HAP-1 (cell line): ENCODE data around the gene IFT52.

Experiments used
- DNase-seq, 2 experiments: peaks; one replicate each; pipeline ENCODE4 v3.0.0-alpha.2; 2016 to 2020; ENCODE audit warnings: low spot score in 2 of 2
- H3K27me3 ChIP-seq: fragments of 250-450 bp; sonication (Bioruptor Pico); 2 replicates; pipeline ENCODE4 v1.5.1; 2020; ENCODE audit warnings: low read depth, mild to moderate bottlenecking, moderate library complexity
- H3K36me3 ChIP-seq: fragments of 250-450 bp; sonication (Bioruptor Pico); replicated peaks from 2 replicates; pipeline ENCODE4 v1.5.1; 2020; ENCODE audit warnings: mild to moderate bottlenecking
- H3K4me1 ChIP-seq: fragments of 250-450 bp; sonication (Bioruptor Pico); 2 replicates; pipeline ENCODE4 v1.5.1; 2020; ENCODE audit warnings: mild to moderate bottlenecking
- H3K4me3 ChIP-seq: fragments of 250-450 bp; sonication (Bioruptor Pico); 2 replicates; pipeline ENCODE4 v1.5.1; 2020; ENCODE audit warnings: mild to moderate bottlenecking, moderate library complexity
- H3K9me3 ChIP-seq: fragments of 250-450 bp; sonication (Bioruptor Pico); 2 replicates; pipeline ENCODE4 v1.5.1; 2020; ENCODE audit warnings: mild to moderate bottlenecking, moderate library complexity
- in situ Hi-C: fragments of 300-500 bp; cut with MboI; formaldehyde crosslinking; loops from 3 replicates; pipeline ENCODE4 v1.14.3; 2020; ENCODE audit warnings: low sequenced_read_pairs, inconsistent platforms, mixed read lengths

Gene IFT52

DNA sequence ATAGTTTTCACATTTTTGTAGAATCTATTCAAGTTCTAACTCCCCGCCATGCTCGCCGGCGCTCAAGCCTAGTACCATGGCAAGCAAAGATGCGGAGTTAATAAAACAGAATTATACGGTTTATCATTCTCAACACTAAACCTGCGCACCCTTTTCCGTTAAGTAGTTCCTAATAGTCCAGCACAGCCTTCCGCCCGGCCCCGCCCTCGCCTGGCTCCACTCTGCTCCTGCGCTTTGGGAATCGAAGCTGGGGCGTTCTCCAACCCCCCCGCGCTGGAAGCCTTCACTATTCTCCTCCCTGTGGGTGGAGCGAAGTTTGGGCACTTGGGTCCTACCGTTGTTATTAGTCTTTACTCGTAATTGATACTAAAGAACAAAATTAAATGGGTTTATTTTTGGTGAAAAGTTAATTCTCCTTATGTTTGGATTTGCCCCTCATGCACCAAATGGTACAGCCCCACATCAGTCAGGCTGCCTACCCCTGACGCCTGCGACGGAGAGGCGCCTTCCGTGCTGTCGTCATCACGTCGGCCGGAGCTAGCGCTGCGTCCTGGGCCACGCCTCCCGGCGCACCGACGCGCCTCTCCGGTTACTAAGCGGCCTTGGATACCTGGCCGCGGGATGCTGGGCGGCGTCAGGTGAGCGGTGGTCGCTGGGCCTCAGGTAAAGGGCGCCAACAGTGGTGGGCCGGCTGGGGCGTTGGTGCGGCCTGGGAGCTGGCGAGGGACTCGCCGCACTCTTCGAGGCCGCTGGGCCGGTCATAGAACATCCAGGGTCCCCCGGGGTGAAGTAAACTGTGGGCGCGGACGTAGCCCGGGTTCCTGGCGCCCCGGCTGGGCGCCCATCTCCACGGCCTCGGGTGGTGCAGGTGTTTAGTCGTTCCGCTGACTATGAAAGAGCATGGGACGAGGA, at the start of gene IFT52:
Gene IFT52, plus strand, starts transcription at position 546 of the 912 bp plus-strand sequence. CDS start 3,762 bp downstream, outside the sequence.
- Histone ChIP-seq H3K36me3 (0 out of 2 replicates have a peak, but pooled peaks cover 4% of the 10 kb centered on the region), H3K4me1 (peaks cover 8% of the 10 kb centered on the region), H3K4me3 (peak within 1 kb of the TSS; percentile 85), H3K27me3 (no peaks in the 10 kb centered on the region), H3K9me3 (no peaks in the 10 kb centered on the region)
- in situ Hi-C loops: no loop called here
- peak; percentile 84 to 92 for DNase-seq

DNA sequence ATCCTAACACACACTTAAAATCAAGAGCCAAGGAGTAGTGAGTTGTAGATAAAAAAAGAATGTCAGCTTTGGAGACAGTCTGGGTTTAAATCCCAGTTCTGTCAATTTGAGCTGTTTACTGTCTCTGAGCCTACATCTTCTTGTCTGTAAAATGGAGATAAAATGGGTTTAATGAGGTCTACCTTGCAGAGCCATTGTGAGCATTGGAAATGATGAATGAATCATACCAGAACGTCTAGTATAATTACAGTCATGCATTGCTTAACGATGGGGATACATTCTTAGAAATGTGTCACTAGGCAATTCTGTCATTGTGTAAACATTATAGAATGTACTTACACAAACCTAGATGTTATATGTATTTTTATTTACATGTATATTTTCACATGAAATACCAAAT, 49.5 kb upstream of the IFT52 start:
- no peak overlapping the region for H3K4me3 ChIP-seq
- no peaks in the 10 kb centered on the region for H3K9me3 ChIP-seq
- DNase-seq: no peak
- in situ Hi-C loops: no loop called here
- no peaks in the 10 kb centered on the region for H3K4me1 ChIP-seq
- 0 out of 2 replicates have a peak, but pooled peaks cover 2% of the 10 kb centered on the region for H3K27me3 ChIP-seq
- no peaks in the 10 kb centered on the region for H3K36me3 ChIP-seq

DNA sequence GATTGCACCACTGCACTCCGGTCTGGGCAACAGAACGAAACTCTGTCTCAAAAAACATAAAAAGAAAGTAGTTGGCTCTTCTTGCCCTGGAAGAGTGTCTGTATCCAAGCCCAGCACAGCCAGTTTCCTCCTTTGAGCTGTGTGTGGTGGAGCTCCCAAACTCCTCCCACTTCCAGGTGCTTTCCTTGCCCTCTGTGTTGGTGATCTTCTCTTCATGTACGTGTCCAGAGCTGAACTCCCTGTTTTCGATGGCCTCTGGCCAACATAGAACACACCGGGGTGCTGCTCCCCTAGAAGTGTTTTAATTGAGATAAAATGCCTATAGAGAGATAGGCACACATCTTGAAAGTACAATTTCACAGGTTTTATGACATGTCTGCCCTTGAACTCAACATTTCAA, 48.6 kb upstream of the IFT52 start:
- no peaks in the 10 kb centered on the region for H3K9me3 ChIP-seq
- 0 out of 2 replicates have a peak, but pooled peaks cover 2% of the 10 kb centered on the region for H3K27me3 ChIP-seq
- no peaks in the 10 kb centered on the region for H3K36me3 ChIP-seq
- no peaks in the 10 kb centered on the region for H3K4me1 ChIP-seq
- no peak overlapping the region for H3K4me3 ChIP-seq
- DNase-seq: no peak
- in situ Hi-C loops: no loop called here

DNA sequence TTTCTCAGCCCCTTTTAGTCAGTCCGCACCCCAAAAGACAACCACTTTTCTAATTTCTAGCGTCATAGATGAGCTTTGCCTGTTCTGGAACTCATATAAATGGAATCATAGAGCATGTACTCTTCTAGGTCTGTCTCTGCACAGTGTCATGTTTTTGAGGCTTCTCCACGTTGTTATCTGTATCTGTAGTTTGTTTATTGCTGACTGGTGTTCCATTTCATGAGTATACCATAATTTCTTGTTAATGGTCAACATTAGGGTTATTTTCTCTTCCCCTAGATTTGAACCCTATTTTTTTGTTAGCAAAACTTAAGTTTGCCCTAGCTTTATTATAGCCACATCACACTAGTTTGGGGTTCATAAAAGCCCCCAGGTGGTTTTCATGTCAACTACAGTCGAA, 48.1 kb upstream of the IFT52 start:
- no peak overlapping the region for H3K4me3 ChIP-seq
- in situ Hi-C loops: no loop called here
- no peak for DNase-seq
- 0 out of 2 replicates have a peak, but pooled peaks cover 2% of the 10 kb centered on the region for H3K27me3 ChIP-seq
- H3K36me3 ChIP-seq: no peaks in the 10 kb centered on the region
- no peaks in the 10 kb centered on the region for H3K9me3 ChIP-seq
- H3K4me1 ChIP-seq: no peaks in the 10 kb centered on the region

DNA sequence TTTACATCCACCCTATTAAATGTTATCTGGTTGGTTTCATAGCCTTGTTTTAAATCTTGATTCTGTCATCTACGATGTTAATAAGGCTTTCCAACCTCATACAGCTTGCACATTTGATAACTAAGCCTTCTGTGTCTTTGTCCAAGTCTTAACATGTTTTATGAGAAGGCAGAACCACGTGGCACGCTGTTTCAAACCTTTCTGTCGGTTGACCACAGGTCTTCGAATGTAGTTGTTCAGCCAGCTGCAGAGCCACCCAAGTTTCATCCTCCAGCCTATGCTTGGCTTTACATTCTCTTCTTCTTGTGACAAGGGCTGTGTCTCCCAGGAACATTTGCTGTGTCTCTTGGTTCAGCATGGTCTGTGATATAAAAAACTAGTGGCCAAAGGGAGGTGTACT, 47.6 kb upstream of the IFT52 start:
- no peak for DNase-seq
- in situ Hi-C loops: no loop called here
- Histone ChIP-seq H3K27me3 (0 out of 2 replicates have a peak, but pooled peaks cover 2% of the 10 kb centered on the region), H3K4me1 (no peaks in the 10 kb centered on the region), H3K4me3 (no peak overlapping the region), H3K9me3 (no peaks in the 10 kb centered on the region), H3K36me3 (no peaks in the 10 kb centered on the region)

GRCh38 chr20:43544501-43544900, 46.2 kb upstream of the IFT52 start:
- no peak overlapping the region for H3K4me3 ChIP-seq
- H3K27me3 ChIP-seq: 0 out of 2 replicates have a peak, but pooled peaks cover 2% of the 10 kb centered on the region
- no peaks in the 10 kb centered on the region for H3K36me3 ChIP-seq
- no peaks in the 10 kb centered on the region for H3K4me1 ChIP-seq
- in situ Hi-C loops: no loop called here
- no peak for DNase-seq
- H3K9me3 ChIP-seq: no peaks in the 10 kb centered on the region

DNA sequence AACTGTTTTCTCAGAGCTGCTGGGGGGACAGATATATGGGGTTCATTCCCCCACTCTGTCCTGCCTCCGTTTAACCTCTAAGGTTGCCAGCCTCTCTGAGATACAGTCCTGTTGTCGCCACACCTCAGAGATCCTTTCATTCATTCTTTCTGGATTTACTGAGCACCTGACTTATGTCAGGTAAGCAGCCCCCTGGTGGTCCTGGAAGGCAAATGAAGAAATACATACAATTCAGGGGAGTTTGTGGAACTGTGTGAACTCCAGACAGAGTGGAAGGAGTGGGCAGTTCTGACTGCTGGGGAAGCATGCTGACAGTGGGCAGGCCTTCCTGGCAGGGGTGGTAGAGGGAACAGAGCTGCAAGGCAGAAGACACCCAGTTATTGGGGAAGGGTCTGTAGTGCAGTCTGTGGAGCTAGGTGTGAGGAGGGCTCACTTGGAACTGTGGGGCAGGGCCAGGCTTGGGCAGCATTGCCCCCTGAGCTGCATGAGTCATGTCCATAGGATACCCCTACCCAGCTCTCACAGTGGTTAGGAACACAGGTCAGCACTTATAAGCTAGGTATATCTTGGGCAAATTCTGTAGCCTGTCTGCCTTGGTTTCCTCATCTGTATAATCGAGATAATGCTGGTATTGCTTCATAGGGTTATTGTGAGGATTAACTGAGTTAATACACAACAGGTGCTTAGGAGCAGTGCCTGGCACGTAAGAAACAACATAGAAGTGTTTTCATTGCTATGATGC, 44.7 kb upstream of the IFT52 start:
- H3K9me3 ChIP-seq: no peaks in the 10 kb centered on the region
- no peaks in the 10 kb centered on the region for H3K36me3 ChIP-seq
- no peaks in the 10 kb centered on the region for H3K4me1 ChIP-seq
- in situ Hi-C loops: no loop called here
- DNase-seq: no peak
- H3K4me3 ChIP-seq: no peak overlapping the region
- H3K27me3 ChIP-seq: 0 out of 2 replicates have a peak, but pooled peaks cover 2% of the 10 kb centered on the region

DNA sequence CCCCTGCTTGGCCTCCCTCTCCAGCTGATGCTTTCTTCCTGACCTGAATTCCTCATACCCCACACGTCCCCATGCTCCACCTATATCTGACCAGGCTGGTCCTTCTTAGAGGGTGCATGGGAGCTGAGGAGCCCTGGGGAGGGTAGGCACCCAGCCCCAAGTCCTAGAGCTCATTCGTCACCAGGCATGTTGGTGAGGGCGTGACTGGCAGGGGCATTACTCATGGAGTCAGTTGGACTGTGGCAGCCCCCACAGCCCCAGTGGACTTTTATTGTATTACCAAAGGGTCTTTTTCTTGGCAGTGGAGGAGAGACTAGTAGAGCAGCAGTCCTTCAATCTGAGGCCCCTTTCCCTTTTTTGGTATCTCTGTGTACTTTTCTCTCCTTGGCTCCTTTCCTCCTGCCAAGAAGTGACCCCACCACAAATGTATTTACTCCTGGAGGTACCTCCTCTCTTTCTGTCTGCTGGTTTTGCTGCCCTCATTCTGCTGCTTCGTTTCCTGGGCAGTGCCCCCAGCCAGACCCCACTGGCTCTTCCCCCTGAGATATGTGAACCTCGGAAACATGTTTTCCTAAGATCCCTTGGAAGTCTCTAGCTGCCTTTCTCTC, 42.4 kb upstream of the IFT52 start:
- Histone ChIP-seq H3K4me3 (no peak overlapping the region), H3K27me3 (no peaks in the 10 kb centered on the region), H3K36me3 (no peaks in the 10 kb centered on the region), H3K4me1 (no peaks in the 10 kb centered on the region), H3K9me3 (no peaks in the 10 kb centered on the region)
- in situ Hi-C loops: no loop called here
- DNase-seq: no peak

DNA sequence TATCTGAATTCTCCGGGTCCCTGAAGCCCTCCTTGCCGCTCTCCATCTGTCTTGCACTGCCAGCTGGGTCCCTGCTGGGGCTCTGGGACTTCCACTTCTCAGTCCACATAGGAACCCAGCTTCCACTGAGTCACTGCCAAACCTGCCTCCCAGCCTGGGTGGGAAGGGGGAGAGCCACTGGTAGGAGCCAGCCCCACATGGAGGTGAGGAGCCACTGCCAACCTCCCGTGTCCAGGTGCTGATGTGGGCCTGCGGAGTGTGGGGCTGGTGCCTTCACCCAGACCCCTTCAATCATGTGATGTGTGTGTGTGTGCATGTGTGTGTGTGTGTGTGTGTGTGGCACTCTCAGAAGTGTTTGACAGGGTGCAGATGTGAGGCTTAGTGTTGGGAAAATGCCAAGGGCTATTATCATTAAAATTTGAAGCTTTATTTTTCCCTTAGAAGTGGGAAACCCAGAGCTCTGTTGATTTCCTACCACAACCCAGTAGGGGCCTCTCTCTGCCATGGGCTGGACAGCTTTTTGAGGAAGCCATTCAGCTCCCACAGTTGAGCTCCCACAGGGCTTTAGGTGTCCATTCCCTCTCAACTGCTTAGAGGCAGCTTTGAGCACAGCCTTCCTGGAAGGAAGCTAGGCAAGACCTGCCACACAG, 41.2 kb upstream of the IFT52 start:
- Histone ChIP-seq H3K4me3 (no peak overlapping the region), H3K4me1 (no peaks in the 10 kb centered on the region), H3K27me3 (no peaks in the 10 kb centered on the region), H3K9me3 (no peaks in the 10 kb centered on the region), H3K36me3 (no peaks in the 10 kb centered on the region)
- in situ Hi-C loops: no loop called here
- DNase-seq: peak in 1 of 2 experiments; percentile 13

GRCh38 chr20:43550456-43550855, 40.3 kb upstream of the IFT52 start:
- Histone ChIP-seq H3K27me3 (no peaks in the 10 kb centered on the region), H3K4me3 (no peak overlapping the region), H3K4me1 (no peaks in the 10 kb centered on the region), H3K9me3 (no peaks in the 10 kb centered on the region), H3K36me3 (no peaks in the 10 kb centered on the region)
- in situ Hi-C loops: no loop called here
- DNase-seq: no peak

- no peak overlapping the region for H3K4me3 ChIP-seq
- no peaks in the 10 kb centered on the region for H3K27me3 ChIP-seq
- H3K4me1 ChIP-seq: no peaks in the 10 kb centered on the region
- no peak for DNase-seq
- no peaks in the 10 kb centered on the region for H3K36me3 ChIP-seq
- in situ Hi-C loops: no loop called here
- no peaks in the 10 kb centered on the region for H3K9me3 ChIP-seq
These were observed 36.4 kb upstream of the IFT52 start for GRCh38 chr20:43554369-43554768.

DNA sequence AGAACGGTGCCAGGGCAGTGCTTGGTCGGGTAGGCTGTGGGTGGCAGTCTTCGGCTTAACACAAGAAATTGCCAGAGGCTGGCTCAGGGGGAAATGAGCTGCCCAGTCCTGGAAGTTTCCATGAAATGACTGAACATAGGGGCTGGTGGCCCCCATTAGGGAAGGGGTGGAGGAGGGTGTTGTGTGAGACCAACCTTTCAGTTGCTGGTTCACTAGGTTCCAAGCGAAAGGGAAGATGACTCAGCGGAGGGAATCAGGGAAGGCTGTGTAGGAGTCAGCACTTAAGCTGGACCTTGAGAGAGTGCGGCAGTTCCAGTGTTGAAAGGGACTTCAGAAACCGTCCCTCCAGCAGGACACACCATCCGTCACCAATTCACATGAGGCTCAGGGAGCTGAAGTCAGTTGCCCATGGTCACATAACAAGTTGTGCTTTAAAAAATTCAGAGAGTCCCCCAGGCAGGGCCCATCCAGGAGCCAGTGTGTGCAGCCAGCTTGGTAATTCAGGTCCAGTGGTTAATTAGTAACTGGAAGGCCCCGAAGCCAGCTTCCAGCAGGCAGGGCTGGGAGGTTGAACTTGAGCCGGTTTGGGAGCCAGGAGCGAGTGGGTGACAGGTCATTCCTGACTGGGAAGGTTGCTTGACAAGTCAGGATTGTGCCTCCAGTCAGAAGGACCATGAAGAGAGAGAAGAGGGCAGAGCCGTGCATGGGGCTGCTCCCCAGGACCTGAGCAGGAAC, 32.2 kb upstream of the IFT52 start, which contains the start of gene SGK2:
Gene SGK2, plus strand, starts transcription at position 616 of the 735 bp plus-strand sequence. CDS start 7,469 bp downstream, outside the sequence.
- Histone ChIP-seq H3K4me1 (no peaks in the 10 kb centered on the region), H3K4me3 (no peak within 1 kb of the TSS), H3K27me3 (no peaks in the 10 kb centered on the region), H3K36me3 (no peaks in the 10 kb centered on the region), H3K9me3 (no peaks in the 10 kb centered on the region)
- in situ Hi-C loops: no loop called here
- DNase-seq: no peak
